Sigmoid colon (tissue), 7 donors: ENCODE measurements around the gene LAMC3. TPM values are rescaled to one million over a fixed set of nuclear protein-coding genes. Genes with fewer than 3 reads are reported as not detected.

Experiments
- DNase-seq: peaks from one replicate; pipeline ENCODE4 v3.0.0-alpha.2; 2019
- H3K27ac ChIP-seq, 4 donors: fragments of 200-600 bp; sonication (generic); one replicate each; pipeline ENCODE4 v1.5.1; 2016 to 2019; ENCODE audit warnings: mild to moderate bottlenecking in 1 of 4
- H3K27me3 ChIP-seq, 3 donors: fragments of 200-600 bp; sonication (generic); one replicate each; pipeline ENCODE4 v1.5.1; 2019; ENCODE audit warnings: mild to moderate bottlenecking in 1 of 3
- H3K36me3 ChIP-seq, 4 donors: fragments of 200-600 bp; sonication (generic); one replicate each; pipeline ENCODE4 v1.5.1; 2016 to 2019
- H3K4me1 ChIP-seq, 4 donors: fragments of 200-600 bp; sonication (generic); one replicate each; pipeline ENCODE4 v1.5.1; 2017 to 2019
- H3K4me3 ChIP-seq, 4 donors: fragments of 200-600 bp; sonication (generic); one replicate each; pipeline ENCODE4 v1.5.1; 2017 to 2019; ENCODE audit warnings: mild to moderate bottlenecking in 2 of 4, moderate library complexity in 1 of 4
- H3K9me3 ChIP-seq, 4 donors: fragments of 200-600 bp in 3 of 4; sonication (generic) in 3 of 4; one replicate each; pipeline versions ENCODE4 v1.5.1 to v1.6.1; 2013 to 2019
- EP300 ChIP-seq, 4 donors: sonication (generic); formaldehyde crosslinking; IDR thresholded peaks; one replicate each; pipeline ENCODE4 v1.6.1; 2017; ENCODE audit warnings: antibody characterized with exemption in 4 of 4
- POLR2A ChIP-seq, 2 donors: fragments of 450-650 bp; IDR thresholded peaks; one replicate each; pipeline ENCODE4 v1.6.1; 2016; ENCODE audit warnings: antibody characterized with exemption in 2 of 2, mild to moderate bottlenecking in 2 of 2, moderate library complexity in 2 of 2
- POLR2AphosphoS5 ChIP-seq, 4 donors: sonication (generic); formaldehyde crosslinking; IDR thresholded peaks; one replicate each; pipeline ENCODE4 v1.6.1; 2017; ENCODE audit warnings: antibody characterized with exemption in 4 of 4
- WGBS, 2 donors: extraction: QIAGEN DNeasy Blood & Tissue Kit; methylation state at CpG; one replicate each; pipeline ENCODE4 v1.1.7; 2013; 5-methylcytosine and 5-hydroxymethylcytosine counted together
- intact Hi-C: fragments of 100-400 bp; cut with DNase I; formaldehyde crosslinking; loops from one replicate; pipeline ENCODE4 v1.15.1; 2023
- polyA plus RNA-seq, 3 donors: library from polyadenylated mRNA; stranded (reverse); fragments of 200-250 nt; gene quantifications; one replicate each; pipeline ENCODE4 v1.2.3, GENCODE V29; 2013
- total RNA-seq, 4 donors: library from RNA; depleted of rRNA; stranded (reverse); fragments of >200 nt; gene quantifications; one replicate each; pipeline ENCODE4 v1.1.0, GENCODE V29; 2016
- TF ChIP-seq, protein P1 (sequence below), 4 experiments: fragments of 450-650 bp in 3 of 4; fragments of 200-600 bp in 1 of 4; IDR thresholded peaks; one replicate each; pipeline ENCODE4 v1.5.1; 2016 to 2019; ENCODE audit warnings: antibody characterized with exemption in 4 of 4, mild to moderate bottlenecking in 3 of 4, moderate library complexity in 2 of 4
- donor health status: healthy with polysubstance abuse.
- donor health status: Bipolar disorder and iron deficiency.
- donor health status: healthy.

Gene LAMC3
- total and polyA plus RNA-seq, 7 donors = under 0.01 to 1.4 (median 0.46) TPM; not detected in 2

DNA sequence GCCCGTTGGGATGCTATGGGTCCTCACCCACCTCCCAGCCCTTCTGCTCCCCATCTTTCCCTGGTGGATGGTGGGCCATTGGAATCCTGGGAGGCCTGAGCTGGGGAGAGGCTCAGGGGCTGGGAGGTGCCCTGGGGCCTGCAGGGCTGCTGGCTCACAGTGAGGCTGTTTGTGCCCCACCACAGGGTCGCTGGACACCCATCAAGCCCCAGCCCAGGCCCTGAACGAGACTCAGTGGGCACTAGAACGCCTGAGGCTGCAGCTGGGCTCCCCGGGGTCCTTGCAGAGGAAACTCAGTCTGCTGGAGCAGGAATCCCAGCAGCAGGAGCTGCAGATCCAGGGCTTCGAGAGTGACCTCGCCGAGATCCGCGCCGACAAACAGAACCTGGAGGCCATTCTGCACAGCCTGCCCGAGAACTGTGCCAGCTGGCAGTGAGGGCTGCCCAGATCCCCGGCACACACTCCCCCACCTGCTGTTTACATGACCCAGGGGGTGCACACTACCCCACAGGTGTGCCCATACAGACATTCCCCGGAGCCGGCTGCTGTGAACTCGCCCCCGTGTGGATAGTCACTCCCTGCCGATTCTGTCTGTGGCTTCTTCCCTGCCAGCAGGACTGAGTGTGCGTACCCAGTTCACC, 82.5 kb downstream of the LAMC3 start:
- intact Hi-C loops = no loop called here
- TF ChIP-seq POLR2AphosphoS5 (IDR thresholded peaks at IDR 0.05) (no peak), POLR2A (IDR thresholded peaks at IDR 0.05) (no peak), EP300 (IDR thresholded peaks at IDR 0.05) (no peak)
- TF ChIP-seq, protein P1, sequence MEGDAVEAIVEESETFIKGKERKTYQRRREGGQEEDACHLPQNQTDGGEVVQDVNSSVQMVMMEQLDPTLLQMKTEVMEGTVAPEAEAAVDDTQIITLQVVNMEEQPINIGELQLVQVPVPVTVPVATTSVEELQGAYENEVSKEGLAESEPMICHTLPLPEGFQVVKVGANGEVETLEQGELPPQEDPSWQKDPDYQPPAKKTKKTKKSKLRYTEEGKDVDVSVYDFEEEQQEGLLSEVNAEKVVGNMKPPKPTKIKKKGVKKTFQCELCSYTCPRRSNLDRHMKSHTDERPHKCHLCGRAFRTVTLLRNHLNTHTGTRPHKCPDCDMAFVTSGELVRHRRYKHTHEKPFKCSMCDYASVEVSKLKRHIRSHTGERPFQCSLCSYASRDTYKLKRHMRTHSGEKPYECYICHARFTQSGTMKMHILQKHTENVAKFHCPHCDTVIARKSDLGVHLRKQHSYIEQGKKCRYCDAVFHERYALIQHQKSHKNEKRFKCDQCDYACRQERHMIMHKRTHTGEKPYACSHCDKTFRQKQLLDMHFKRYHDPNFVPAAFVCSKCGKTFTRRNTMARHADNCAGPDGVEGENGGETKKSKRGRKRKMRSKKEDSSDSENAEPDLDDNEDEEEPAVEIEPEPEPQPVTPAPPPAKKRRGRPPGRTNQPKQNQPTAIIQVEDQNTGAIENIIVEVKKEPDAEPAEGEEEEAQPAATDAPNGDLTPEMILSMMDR (IDR thresholded peaks at IDR 0.05) = no peak
- Histone ChIP-seq H3K9me3 (no peaks in the 10 kb centered on the region), H3K36me3 (no peaks in the 10 kb centered on the region), H3K4me3 (no peak overlapping the region), H3K27me3 (peaks cover 2 to 47% (median 35%) of the 10 kb centered on the region in 3 donors), H3K4me1 (peaks cover 0 to 8% (median 4%) of the 10 kb centered on the region in 4 donors), H3K27ac (no peak overlapping the region)
- 75 to 85% methylated on average over 19 of the region's 19 CpGs for WGBS, 2 donors
- DNase-seq = no peak

DNA sequence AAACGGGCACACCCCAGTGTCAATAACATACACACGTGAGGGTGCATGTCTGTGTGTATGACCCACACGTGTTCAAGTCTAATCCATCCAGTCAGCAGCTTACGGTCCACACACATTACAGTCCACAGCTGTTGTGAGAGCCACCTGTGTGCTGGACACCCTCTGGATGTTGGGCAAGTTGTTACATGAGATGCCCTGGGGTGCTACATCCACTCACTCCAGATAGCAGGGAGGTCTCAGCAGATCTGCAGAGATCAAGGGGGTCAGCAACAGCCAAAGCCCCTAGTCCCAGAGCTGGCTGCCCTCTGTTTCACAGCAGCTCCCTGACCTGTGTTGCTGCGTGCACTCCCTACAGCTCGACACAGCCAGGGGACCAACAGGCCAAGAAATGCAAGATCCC, 83.1 kb downstream of the LAMC3 start:
- Histone ChIP-seq H3K27me3 (peaks cover 8 to 48% (median 40%) of the 10 kb centered on the region in 3 donors), H3K4me1 (peaks cover 0 to 14% (median 10%) of the 10 kb centered on the region in 4 donors), H3K36me3 (no peaks in the 10 kb centered on the region), H3K9me3 (no peaks in the 10 kb centered on the region), H3K27ac (no peak overlapping the region), H3K4me3 (no peak overlapping the region)
- DNase-seq = no peak
- TF ChIP-seq POLR2A (IDR thresholded peaks at IDR 0.05) (no peak), EP300 (IDR thresholded peaks at IDR 0.05) (no peak), POLR2AphosphoS5 (IDR thresholded peaks at IDR 0.05) (no peak)
- TF ChIP-seq, protein P1 (IDR thresholded peaks at IDR 0.05) = no peak
- WGBS, 2 donors = 76 to 88% methylated on average over 6 of the region's 6 CpGs
- intact Hi-C loops = no loop called here

DNA sequence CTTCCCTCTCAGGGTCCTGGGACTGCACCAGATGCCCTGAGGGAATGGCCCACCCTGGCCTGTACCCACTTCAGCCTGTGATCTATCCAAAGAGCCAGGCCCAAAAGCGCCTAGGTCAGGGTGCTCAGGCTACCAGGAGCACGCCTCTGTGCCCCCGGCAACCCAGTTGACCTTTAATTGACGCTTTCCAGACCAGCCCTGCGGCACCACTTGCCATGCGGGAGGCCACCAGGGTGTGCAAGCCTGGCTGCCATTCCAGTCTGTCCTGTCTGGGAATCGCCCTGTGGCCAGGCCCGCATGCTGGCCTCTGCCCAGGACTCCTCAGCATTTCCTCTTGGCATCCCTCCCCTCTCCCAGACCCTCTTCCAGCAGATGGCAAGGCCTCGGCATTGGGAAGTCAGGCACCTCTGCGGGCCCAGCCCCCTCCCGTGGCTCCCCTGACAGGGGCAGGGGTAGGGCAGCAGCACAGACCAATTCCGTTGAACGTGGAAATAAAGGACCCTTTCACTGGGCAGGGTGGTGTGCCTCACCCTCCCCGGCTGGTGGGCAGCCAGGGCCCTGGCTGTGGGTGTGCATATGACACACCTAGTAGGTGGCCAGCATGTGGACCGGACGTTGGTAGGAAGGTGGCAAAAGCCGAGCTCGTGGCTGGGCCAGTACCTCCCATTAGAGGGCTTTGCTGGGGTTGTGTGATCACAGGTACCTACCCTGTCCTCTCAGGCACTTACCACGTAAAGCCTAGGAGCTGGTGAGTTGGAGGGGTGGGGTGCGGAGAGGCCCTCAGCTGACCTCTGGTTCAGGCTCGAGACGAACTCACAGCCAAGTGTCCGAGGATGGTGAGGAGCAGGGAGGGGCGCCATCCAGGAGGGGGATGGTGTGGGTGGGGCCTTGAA, 83.8 kb downstream of the LAMC3 start:
- Histone ChIP-seq H3K9me3 (no peaks in the 10 kb centered on the region), H3K27me3 (peaks cover 11 to 54% (median 45%) of the 10 kb centered on the region in 3 donors), H3K4me1 (peaks cover 0 to 15% (median 11%) of the 10 kb centered on the region in 4 donors), H3K4me3 (no peak overlapping the region), H3K36me3 (no peaks in the 10 kb centered on the region), H3K27ac (peak overlapping the region in 1 of 4 donors; percentile 27)
- WGBS, 2 donors = 63 to 81% methylated on average over 24 of the region's 24 CpGs
- TF ChIP-seq, protein P1 (IDR thresholded peaks at IDR 0.05) = no peak
- TF ChIP-seq POLR2AphosphoS5 (IDR thresholded peaks at IDR 0.05) (no peak), EP300 (IDR thresholded peaks at IDR 0.05) (no peak), POLR2A (IDR thresholded peaks at IDR 0.05) (no peak)
- DNase-seq = no peak
- intact Hi-C loops = no loop called here

DNA sequence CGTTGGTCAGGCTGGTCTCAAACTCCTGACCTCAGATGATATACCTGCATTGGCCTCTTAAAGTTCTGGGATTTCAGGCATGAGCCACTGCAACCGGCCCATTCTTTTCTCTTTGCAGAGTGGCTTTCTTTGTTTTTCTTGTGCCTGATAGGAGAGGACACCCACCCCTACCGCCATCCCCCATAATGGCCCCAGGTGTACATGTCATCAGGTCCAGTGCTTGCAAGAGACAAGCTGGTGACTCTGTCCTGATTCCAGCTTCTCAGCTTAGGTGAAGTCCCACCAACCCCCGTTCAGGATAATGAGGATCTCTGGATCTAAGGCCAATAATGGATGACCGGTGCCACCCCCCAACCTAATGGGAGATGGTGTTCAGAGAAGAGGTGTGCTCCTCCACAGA, 85.0 kb downstream of the LAMC3 start:
- no peaks in the 10 kb centered on the region for H3K9me3 ChIP-seq
- peaks cover 0 to 15% (median 11%) of the 10 kb centered on the region in 4 donors for H3K4me1 ChIP-seq
- TF ChIP-seq, protein P1 (IDR thresholded peaks at IDR 0.05) = no peak
- no peak for TF ChIP-seq POLR2AphosphoS5 (IDR thresholded peaks at IDR 0.05)
- TF ChIP-seq EP300 (IDR thresholded peaks at IDR 0.05) = no peak
- TF ChIP-seq POLR2A (IDR thresholded peaks at IDR 0.05) = no peak
- H3K4me3 ChIP-seq = no peak overlapping the region
- peaks cover 11 to 65% (median 55%) of the 10 kb centered on the region in 3 donors for H3K27me3 ChIP-seq
- 75 to 84% methylated on average over 5 of the region's 5 CpGs for WGBS, 2 donors
- DNase-seq = no peak
- no peak overlapping the region for H3K27ac ChIP-seq
- intact Hi-C loops = no loop called here
- H3K36me3 ChIP-seq = no peaks in the 10 kb centered on the region
